ENCODE results near the gene DNASE2. TPM values are rescaled to one million over a fixed set of nuclear protein-coding genes. Genes with fewer than 3 reads are reported as not detected.

Gene DNASE2
- polyA plus RNA-seq, 3 donors = 38.8 to 91.6 (median 44.8) TPM

GRCh38 chr19:12884926-12885748 is 3.9 kb upstream of the DNASE2 start:
- H3K4me3 Mint-ChIP-seq = peak overlapping the region; percentile 77 to 84
- H3K27ac Mint-ChIP-seq = peak overlapping the region; percentile 26 to 98 (median 85)
- Histone ChIP-seq H3K9me3 (replicated peaks in 1 of 2; ENCODE audit: control insufficient read depth in 1 of 2, insufficient read depth in 1 of 2, low read length in 2 of 2) (peaks cover 4 to 21% of the 10 kb centered on the region in 2 donors), H3K79me2 (ENCODE audit: insufficient read depth, low read length) (no peaks in the 10 kb centered on the region), H3K4me2 (replicated peaks; ENCODE audit: extremely low read depth, low read length, poor library complexity, severe bottlenecking) (peak overlapping the region; percentile 70), H4K20me1 (ENCODE audit: insufficient read depth, low read length) (no peaks in the 10 kb centered on the region), H3K9ac (ENCODE audit: insufficient read depth, low read length, poor library complexity, severe bottlenecking) (peak overlapping the region; percentile 56), H3K27ac (ENCODE audit: low read depth in 1 of 2, low read length in 2 of 2) (peak overlapping the region; percentile 90 to 94), H3K36me3 (replicated peaks in 1 of 2; ENCODE audit: control insufficient read depth in 1 of 2, insufficient read depth in 2 of 2, low read length in 2 of 2) (no peaks in the 10 kb centered on the region), H2AFZ (ENCODE audit: insufficient read depth, low read depth, low read length, poor library complexity, severe bottlenecking) (peak overlapping the region; percentile 87), H3K4me1 (ENCODE audit: control insufficient read depth in 1 of 2, insufficient read depth in 2 of 2, low read length in 2 of 2) (peaks cover 59 to 63% of the 10 kb centered on the region in 2 donors), H3K27me3 (ENCODE audit: control insufficient read depth in 2 of 2, insufficient read depth in 2 of 2, low read length in 2 of 2) (peaks cover 0 to 6% of the 10 kb centered on the region in 2 donors), H3K4me3 (replicated peaks in 1 of 3; ENCODE audit: low read depth in 2 of 3, low read length in 3 of 3) (peak overlapping the region; percentile 25 to 69 (median 40))
- peaks cover 53% of the 10 kb centered on the region for H3K4me1 Mint-ChIP-seq
- peaks cover 7 to 25% (median 16%) of the 10 kb centered on the region in 3 donors for H3K27me3 Mint-ChIP-seq (ENCODE audit: low read depth in 3 of 3)
- DNase-seq = peak; percentile 72 to 73 (median 72)
- H3K9me3 Mint-ChIP-seq = peaks cover 8 to 32% (median 18%) of the 10 kb centered on the region in 7 donors
- intact Hi-C loops (cut with micrococcal nuclease) = loop anchor here in 1 of 2 donors (10.0 kb wide), 2 partner anchors 50 to 80 kb away; partner anchors contain the start of genes CALR, DAND5 and FARSA
- WGBS (ENCODE audit: insufficient coverage) = under 1% methylated on average over 73 of the region's 73 CpGs
- TF ChIP-seq, protein P1, sequence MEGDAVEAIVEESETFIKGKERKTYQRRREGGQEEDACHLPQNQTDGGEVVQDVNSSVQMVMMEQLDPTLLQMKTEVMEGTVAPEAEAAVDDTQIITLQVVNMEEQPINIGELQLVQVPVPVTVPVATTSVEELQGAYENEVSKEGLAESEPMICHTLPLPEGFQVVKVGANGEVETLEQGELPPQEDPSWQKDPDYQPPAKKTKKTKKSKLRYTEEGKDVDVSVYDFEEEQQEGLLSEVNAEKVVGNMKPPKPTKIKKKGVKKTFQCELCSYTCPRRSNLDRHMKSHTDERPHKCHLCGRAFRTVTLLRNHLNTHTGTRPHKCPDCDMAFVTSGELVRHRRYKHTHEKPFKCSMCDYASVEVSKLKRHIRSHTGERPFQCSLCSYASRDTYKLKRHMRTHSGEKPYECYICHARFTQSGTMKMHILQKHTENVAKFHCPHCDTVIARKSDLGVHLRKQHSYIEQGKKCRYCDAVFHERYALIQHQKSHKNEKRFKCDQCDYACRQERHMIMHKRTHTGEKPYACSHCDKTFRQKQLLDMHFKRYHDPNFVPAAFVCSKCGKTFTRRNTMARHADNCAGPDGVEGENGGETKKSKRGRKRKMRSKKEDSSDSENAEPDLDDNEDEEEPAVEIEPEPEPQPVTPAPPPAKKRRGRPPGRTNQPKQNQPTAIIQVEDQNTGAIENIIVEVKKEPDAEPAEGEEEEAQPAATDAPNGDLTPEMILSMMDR (IDR thresholded peaks at IDR 0.05) = peak; percentile 86
- H3K36me3 Mint-ChIP-seq = no peaks in the 10 kb centered on the region

GRCh38 chr19:12884627-12884925 is 3.3 kb upstream of the DNASE2 start:
- DNase-seq = no peak
- H3K9me3 Mint-ChIP-seq = peaks cover 8 to 32% (median 18%) of the 10 kb centered on the region in 7 donors

More at GRCh38 chr19:12884627-12884925, 3.3 kb upstream of the DNASE2 start:
- intact Hi-C loops (cut with micrococcal nuclease) = loop anchor here in 1 of 2 donors (10.0 kb wide), 2 partner anchors 50 to 80 kb away; partner anchors contain the start of genes CALR, DAND5 and FARSA
- Histone ChIP-seq H3K79me2 (ENCODE audit: insufficient read depth, low read length) (no peaks in the 10 kb centered on the region), H3K4me1 (ENCODE audit: control insufficient read depth in 1 of 2, insufficient read depth in 2 of 2, low read length in 2 of 2) (peaks cover 59 to 68% of the 10 kb centered on the region in 2 donors), H3K9ac (ENCODE audit: insufficient read depth, low read length, poor library complexity, severe bottlenecking) (no peak overlapping the region), H3K4me3 (replicated peaks in 1 of 3; ENCODE audit: low read depth in 2 of 3, low read length in 3 of 3) (peak overlapping the region in 2 of 3 experiments; percentile 40 to 69), H3K9me3 (replicated peaks in 1 of 2; ENCODE audit: control insufficient read depth in 1 of 2, insufficient read depth in 1 of 2, low read length in 2 of 2) (peaks cover 4 to 21% of the 10 kb centered on the region in 2 donors), H3K27ac (ENCODE audit: low read depth in 1 of 2, low read length in 2 of 2) (peak overlapping the region; percentile 90 to 94), H3K27me3 (ENCODE audit: control insufficient read depth in 2 of 2, insufficient read depth in 2 of 2, low read length in 2 of 2) (peaks cover 0 to 6% of the 10 kb centered on the region in 2 donors), H2AFZ (ENCODE audit: insufficient read depth, low read depth, low read length, poor library complexity, severe bottlenecking) (peak overlapping the region; percentile 87), H3K4me2 (replicated peaks; ENCODE audit: extremely low read depth, low read length, poor library complexity, severe bottlenecking) (peak overlapping the region; percentile 70), H3K36me3 (replicated peaks in 1 of 2; ENCODE audit: control insufficient read depth in 1 of 2, insufficient read depth in 2 of 2, low read length in 2 of 2) (no peaks in the 10 kb centered on the region), H4K20me1 (ENCODE audit: insufficient read depth, low read length) (peaks cover 4% of the 10 kb centered on the region)
- TF ChIP-seq, protein P1 (IDR thresholded peaks at IDR 0.05) = no peak
- Mint-ChIP-seq H3K4me1 (peaks cover 55% of the 10 kb centered on the region), H3K27me3 (ENCODE audit: low read depth in 3 of 3) (peaks cover 7 to 25% (median 16%) of the 10 kb centered on the region in 3 donors), H3K36me3 (no peaks in the 10 kb centered on the region), H3K27ac (peak overlapping the region in 6 of 7 donors; percentile 54 to 98 (median 85)), H3K4me3 (peak overlapping the region in 1 of 2 donors; percentile 84)
- 70% methylated on average over 9 of the region's 12 CpGs for WGBS (ENCODE audit: insufficient coverage)
